Measurements from ENCODE around the gene MRPL52. TPM values are rescaled to one million over a fixed set of nuclear protein-coding genes. Genes with fewer than 3 reads are reported as not detected.
A peak's percentile ranks its signal among the peaks of the same experiment; 100 is the strongest.

Gene MRPL52
- total RNA-seq, 1 experiment from 2014 or later: 89.5 TPM

DNA sequence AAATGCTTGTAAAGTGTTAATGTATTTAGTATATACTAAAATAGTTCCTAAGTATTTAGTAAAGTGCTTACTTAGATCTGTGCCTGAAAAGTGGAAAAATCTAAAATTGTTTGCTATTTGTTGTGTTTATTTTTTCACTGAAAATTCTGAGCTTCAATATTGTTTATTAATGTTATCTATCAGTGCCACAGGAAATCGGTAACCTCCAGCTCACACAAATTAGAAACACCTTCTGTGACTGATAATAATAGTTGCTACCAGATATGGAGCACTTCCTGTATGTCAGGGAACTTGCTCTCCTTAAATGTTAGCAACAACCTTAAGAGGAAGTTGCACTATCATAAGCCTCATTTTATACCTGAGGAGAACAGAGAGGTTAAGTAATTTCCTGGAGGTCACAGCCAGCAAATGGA lies 41.1 kb downstream of the MRPL52 start:
- ChIA-PET POLR2A (interaction anchor here (0.5 kb wide), 1 partner anchor 47 kb away, joined by 5 read pairs; no protein-coding TSS in a partner anchor), CTCF (no interaction called here)
- TF ChIP-seq, protein P1, sequence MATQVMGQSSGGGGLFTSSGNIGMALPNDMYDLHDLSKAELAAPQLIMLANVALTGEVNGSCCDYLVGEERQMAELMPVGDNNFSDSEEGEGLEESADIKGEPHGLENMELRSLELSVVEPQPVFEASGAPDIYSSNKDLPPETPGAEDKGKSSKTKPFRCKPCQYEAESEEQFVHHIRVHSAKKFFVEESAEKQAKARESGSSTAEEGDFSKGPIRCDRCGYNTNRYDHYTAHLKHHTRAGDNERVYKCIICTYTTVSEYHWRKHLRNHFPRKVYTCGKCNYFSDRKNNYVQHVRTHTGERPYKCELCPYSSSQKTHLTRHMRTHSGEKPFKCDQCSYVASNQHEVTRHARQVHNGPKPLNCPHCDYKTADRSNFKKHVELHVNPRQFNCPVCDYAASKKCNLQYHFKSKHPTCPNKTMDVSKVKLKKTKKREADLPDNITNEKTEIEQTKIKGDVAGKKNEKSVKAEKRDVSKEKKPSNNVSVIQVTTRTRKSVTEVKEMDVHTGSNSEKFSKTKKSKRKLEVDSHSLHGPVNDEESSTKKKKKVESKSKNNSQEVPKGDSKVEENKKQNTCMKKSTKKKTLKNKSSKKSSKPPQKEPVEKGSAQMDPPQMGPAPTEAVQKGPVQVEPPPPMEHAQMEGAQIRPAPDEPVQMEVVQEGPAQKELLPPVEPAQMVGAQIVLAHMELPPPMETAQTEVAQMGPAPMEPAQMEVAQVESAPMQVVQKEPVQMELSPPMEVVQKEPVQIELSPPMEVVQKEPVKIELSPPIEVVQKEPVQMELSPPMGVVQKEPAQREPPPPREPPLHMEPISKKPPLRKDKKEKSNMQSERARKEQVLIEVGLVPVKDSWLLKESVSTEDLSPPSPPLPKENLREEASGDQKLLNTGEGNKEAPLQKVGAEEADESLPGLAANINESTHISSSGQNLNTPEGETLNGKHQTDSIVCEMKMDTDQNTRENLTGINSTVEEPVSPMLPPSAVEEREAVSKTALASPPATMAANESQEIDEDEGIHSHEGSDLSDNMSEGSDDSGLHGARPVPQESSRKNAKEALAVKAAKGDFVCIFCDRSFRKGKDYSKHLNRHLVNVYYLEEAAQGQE (IDR thresholded peaks at IDR 0.05; ENCODE audit: insufficient read depth in 1 of 2, low read depth in 2 of 2, low read length in 1 of 2): no peak
- TF ChIP-seq SIN3A (IDR thresholded peaks at IDR 0.05; ENCODE audit: borderline replicate concordance, insufficient read depth, low read depth, low read length) (no peak), POLR2AphosphoS5 (IDR thresholded peaks at IDR 0.05; ENCODE audit: low read depth, low read length) (no peak)
- no peak for ATAC-seq
- no peaks in the 10 kb centered on the region; the same call in 1 of the 2 replicates for H3K36me3 ChIP-seq (ENCODE audit: control insufficient read depth, insufficient read depth, low read length)
- BruUV-seq (replicated peaks): no TSS peak
- H3K9me3 ChIP-seq (ENCODE audit: control insufficient read depth, insufficient read depth, low read depth, low read length): no peaks in the 10 kb centered on the region
- H3K4me3 ChIP-seq (ENCODE audit: low read depth in 2 of 2, low read length in 2 of 2): peak overlapping the region; percentile 67 to 84
- intact Hi-C loops (cut with micrococcal nuclease; ENCODE audit: unreplicated experiment): no loop called here
- H3K27me3 ChIP-seq (ENCODE audit: control insufficient read depth, insufficient read depth, low read length): no peaks in the 10 kb centered on the region
- H3K27ac ChIP-seq (ENCODE audit: low read length): peak overlapping the region; percentile 80
- DNase-seq (ENCODE audit: low read depth, low spot score): no peak
- H3K4me1 ChIP-seq (ENCODE audit: control insufficient read depth, insufficient read depth, low read length): peaks cover 8% of the 10 kb centered on the region; the same call in 1 of the 2 replicates
- in situ Hi-C loops (cut with HindIII; ENCODE audit: low pct_unique_long_range_greater_than_20kb, low sequenced_read_pairs): no loop called here

DNA sequence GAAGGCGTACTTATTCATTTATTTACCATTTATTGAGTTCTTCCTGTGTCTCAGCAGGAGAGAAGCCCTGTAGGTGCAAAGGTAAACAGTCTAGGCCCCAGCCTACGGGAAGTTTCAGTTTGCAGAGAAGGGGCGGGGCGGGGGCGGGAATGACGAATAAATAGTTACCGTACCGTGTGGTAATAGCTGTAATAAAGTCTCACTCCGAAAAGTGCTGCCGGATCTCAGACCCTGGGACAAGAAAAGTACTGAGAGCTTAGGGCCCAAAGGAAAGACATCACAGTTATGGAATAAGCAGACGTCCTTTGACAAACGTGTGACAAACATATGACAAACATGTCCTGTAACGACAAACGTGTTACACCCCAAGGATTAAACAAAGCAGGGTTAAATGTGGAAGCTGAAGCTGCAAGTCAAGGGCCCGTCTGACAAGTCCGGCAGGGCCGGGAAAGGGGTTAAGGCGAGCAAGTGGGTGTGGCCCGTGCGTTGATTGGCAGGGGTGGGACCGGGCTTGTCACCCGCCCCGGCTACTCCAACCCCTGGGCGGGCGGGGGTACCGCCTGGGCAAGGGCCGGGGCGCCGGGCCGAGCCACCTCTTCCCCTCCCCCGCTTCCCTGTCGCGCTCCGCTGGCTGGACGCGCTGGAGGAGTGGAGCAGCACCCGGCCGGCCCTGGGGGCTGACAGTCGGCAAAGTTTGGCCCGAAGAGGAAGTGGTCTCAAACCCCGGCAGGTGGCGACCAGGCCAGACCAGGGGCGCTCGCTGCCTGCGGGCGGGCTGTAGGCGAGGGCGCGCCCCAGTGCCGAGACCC lies 41.7 kb downstream of the MRPL52 start, which contains the start of gene LRP10:
TSS of gene LRP10 (plus strand) at position 517 of the 809 bp plus-strand sequence. CDS start 564 bp downstream, outside the sequence.
- in situ Hi-C loops (cut with HindIII; ENCODE audit: low pct_unique_long_range_greater_than_20kb, low sequenced_read_pairs) (no loop called here), intact Hi-C loops (cut with micrococcal nuclease; ENCODE audit: unreplicated experiment) (no loop called here)
- DNase-seq (ENCODE audit: low read depth, low spot score) (peak; percentile 86), ATAC-seq (peak; percentile 96)
- Histone ChIP-seq H3K4me1 (ENCODE audit: control insufficient read depth, insufficient read depth, low read length) (peaks cover 8% of the 10 kb centered on the region; the same call in 1 of the 2 replicates), H3K27ac (ENCODE audit: low read length) (peak within 1 kb of the TSS; percentile 80), H3K27me3 (ENCODE audit: control insufficient read depth, insufficient read depth, low read length) (no peaks in the 10 kb centered on the region), H3K4me3 (ENCODE audit: low read depth in 2 of 2, low read length in 2 of 2) (peak within 1 kb of the TSS; percentile 67 to 84), H3K36me3 (ENCODE audit: control insufficient read depth, insufficient read depth, low read length) (no peaks in the 10 kb centered on the region; the same call in 1 of the 2 replicates), H3K9me3 (ENCODE audit: control insufficient read depth, insufficient read depth, low read depth, low read length) (no peaks in the 10 kb centered on the region)
- POLR2A ChIA-PET: interaction anchor here (0.5 kb wide), 1 partner anchor 48 kb away, joined by 5 read pairs; no protein-coding TSS in a partner anchor
- TF ChIP-seq SIN3A (IDR thresholded peaks at IDR 0.05; ENCODE audit: borderline replicate concordance, insufficient read depth, low read depth, low read length) (0 out of 2 replicates have a peak, but pooled peaks have one; percentile 57), POLR2AphosphoS5 (IDR thresholded peaks at IDR 0.05; ENCODE audit: low read depth, low read length) (peak; percentile 56; the same call in 1 of the 2 replicates)
- TF ChIP-seq, protein P2, sequence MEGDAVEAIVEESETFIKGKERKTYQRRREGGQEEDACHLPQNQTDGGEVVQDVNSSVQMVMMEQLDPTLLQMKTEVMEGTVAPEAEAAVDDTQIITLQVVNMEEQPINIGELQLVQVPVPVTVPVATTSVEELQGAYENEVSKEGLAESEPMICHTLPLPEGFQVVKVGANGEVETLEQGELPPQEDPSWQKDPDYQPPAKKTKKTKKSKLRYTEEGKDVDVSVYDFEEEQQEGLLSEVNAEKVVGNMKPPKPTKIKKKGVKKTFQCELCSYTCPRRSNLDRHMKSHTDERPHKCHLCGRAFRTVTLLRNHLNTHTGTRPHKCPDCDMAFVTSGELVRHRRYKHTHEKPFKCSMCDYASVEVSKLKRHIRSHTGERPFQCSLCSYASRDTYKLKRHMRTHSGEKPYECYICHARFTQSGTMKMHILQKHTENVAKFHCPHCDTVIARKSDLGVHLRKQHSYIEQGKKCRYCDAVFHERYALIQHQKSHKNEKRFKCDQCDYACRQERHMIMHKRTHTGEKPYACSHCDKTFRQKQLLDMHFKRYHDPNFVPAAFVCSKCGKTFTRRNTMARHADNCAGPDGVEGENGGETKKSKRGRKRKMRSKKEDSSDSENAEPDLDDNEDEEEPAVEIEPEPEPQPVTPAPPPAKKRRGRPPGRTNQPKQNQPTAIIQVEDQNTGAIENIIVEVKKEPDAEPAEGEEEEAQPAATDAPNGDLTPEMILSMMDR (IDR thresholded peaks at IDR 0.05): no peak
- CTCF ChIA-PET: interaction anchor here (1.0 kb wide), 1 partner anchor 15 kb away, joined by 7 read pairs; no protein-coding TSS in a partner anchor
- BruUV-seq (replicated peaks): no TSS peak
